ENCODE results near the gene TUSC2.

GRCh38 chr3:50339485-50340146 is 11.6 kb upstream of the TUSC2 start:
- TF ChIP-seq CTCF (IDR thresholded peaks at IDR 0.05; ENCODE audit: poor library complexity) (no peak), EZH2 (IDR thresholded peaks at IDR 0.05; ENCODE audit: borderline replicate concordance) (no peak)

All from hepatocyte (in vitro differentiated cells).